Measurements from ENCODE around the gene PIK3R5. TPM values are rescaled to one million over a fixed set of nuclear protein-coding genes. Genes with fewer than 3 reads are reported as not detected.

The PIK3R5 gene
- total RNA-seq, 1 donor from 2014 or later: not detected

DNA sequence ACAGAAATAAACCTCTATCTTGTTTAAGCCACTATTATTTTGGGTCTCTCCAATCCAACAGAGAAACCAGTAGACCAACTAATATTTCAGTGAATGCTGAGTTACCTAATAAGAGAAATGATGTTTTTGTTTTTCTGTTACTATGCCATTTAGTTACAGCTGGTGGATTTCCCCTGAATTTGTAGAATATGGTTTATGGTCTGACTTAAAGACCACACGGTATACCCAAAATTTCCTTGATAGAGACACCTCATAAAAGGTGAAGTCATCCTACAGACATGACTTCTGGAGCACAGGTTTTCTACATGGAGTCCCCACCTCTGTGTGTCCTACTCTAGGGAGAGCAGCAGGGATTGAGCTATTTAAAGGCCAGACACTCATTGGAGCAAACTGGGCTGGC, 13.3 kb downstream of the PIK3R5 start:
- no peak for DNase-seq

DNA sequence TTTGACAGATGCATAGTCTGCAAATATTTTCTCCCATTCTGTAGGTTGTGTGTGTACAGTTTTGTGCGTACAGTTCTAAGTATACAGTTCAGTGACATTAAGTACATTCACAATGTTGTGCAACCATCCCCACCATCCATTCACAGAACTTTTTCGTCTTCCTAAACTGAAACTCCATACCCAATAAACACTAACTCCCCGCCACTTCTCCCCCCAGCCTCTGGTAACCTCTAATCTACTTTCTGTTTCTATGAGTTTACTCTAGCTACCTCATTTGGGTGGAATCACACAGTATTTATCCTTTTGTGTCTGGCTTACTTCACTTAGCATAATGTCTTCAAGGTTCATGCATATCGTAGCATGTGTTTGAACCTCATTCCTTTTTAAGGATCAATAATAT, 14.3 kb downstream of the PIK3R5 start:
- DNase-seq: no peak

GRCh38 chr17:8949061-8949661, 16.3 kb downstream of the PIK3R5 start:
- no peak for DNase-seq

GRCh38 chr17:8948462-8948861, 17.0 kb downstream of the PIK3R5 start:
- no peak for DNase-seq

DNA sequence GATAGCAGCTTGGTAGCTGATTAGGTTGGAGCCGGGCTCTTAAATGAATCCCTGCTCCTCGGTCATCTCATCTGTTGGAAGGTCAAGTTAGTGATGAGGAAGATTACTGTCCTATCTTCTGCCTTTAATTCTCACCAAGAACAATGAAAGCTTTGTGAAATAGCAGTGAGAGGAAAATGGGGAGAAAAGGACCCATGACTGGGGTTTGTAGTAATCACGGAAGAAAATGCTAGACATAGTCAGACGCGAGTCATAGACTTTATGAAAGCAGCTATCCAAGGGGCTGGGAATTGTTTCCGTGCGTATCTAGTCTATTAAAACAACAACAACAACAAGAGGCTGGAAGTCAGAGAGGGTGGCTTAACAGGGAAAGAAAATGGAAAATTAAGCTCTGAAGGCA, 18.3 kb downstream of the PIK3R5 start:
- DNase-seq: no peak

- DNase-seq: no peak
These were observed 19.0 kb downstream of the PIK3R5 start for GRCh38 chr17:8946476-8946875.

DNA sequence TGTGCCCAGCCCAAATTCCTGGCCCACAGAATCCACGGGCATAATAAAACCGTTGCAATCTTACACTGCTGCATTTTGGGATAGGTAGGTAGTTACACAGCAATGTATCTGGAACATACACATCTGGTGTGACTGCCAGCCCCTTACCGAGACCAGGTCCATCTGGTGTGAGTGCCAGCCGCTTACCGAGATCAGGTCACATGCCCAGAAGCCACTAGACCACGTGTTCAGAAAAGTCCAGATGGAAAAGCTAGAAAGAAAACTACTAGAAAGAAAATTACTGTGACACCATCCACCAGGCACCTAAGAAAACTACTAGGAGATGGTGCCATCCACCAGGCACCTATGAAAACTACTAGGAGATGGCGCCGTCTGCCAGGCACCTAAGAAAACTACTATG, 19.4 kb downstream of the PIK3R5 start:
- no peak for DNase-seq

GRCh38 chr17:8944748-8945147, 20.8 kb downstream of the PIK3R5 start:
- no peak for DNase-seq

DNA sequence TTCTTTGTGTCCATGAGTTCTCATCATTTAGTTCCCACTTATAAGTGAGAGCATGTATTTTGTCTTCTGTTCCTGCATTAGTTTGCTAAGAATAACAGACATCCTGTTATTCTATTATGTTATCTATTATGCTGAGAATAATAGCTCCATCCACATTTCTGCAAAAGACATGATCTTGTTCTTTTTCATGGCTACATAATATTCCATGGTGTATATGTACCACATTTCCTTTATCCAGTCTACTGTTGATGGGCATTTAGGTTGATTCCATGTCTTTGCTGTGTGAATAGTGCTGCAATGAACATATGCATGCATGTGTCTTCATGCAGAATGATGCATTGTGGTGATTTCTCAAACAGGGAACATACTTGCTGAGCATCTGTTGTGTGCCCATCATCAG, 21.4 kb downstream of the PIK3R5 start:
- no peak for DNase-seq

DNA sequence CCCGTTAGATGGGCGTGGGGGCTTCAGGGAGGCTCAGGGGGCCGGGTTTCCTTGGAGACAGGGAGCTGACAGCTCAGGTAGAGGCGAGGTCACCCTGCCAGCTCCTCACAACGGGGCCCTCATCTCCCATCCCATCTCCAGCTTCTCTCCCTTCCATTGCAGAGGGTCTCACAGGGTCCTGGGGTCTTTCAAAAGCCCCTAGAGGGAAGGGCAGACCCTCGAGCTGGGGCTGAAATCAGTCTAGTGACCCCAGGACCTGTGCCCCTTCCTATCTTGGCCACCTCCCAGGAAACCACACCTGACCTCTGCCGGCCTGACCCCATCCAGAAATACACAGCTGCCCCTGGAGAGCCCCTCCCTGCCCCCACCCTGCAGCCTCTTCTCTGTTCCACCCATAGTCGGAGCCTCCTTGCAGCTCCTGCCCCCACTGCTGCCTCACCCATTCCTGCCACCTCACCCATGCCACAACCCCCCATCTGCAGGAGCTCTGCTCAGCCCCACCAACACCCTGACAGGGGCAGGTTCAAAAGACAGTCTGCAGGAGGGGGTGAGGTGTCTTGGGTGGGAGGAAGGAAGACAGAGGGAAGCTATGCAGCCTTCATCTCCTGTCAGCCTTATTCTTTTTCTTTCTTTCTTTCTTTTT, 23.4 kb downstream of the PIK3R5 start:
- DNase-seq: no peak

GRCh38 chr17:8941520-8941919, 24.0 kb downstream of the PIK3R5 start:
- no peak for DNase-seq

DNA sequence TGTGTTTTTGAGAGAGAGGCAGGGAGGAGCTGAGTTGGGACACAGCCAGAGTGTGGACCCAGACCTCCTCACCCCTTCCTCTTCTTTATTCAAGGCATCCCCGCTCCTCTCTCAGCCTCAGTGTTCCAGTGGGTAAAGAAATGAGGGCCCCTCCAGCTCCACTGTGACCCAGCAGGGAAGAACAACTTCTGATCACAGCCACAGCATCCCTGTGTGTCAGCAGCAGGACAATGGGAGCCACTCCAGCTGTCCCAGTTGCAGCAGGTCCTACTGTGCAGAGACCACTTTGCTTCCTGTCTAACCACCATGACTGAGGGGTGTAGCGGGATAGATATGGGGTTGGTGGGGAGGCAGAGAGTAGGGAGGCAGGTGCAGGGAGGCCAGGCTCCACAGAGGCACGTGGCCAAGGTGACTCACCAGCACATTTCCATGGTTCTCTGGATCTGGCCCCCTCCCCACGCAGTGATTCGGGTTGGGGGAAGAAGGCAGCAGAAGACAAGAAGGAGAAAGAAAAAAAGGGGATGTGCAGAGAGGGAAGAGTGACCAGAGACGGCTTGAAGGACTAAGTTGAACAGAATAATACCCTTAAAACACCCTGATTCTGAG, 24.5 kb downstream of the PIK3R5 start:
- no peak for DNase-seq

GRCh38 chr17:8939496-8940334, 25.8 kb downstream of the PIK3R5 start:
- no peak for DNase-seq

GRCh38 chr17:8938933-8939332, 26.6 kb downstream of the PIK3R5 start:
- DNase-seq: no peak

GRCh38 chr17:8935191-8935590, 30.3 kb downstream of the PIK3R5 start:
- DNase-seq: no peak

DNA sequence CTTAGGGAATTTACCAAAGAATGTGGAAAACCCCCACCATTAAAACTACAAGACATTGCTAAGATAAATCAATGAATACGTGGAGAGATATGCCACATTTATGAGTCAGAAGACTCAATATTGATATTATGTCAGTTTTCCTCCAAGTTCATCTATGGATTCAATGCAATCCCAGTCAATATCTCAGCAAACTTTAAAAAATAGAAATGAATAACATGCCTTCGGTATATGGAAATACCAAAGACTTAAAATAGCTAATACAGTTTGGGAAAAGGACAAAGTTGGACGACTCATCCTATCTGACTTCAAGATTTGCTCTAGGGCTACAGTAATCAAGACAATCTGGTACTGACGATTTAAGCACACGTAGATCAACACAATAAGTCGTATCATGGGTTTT, 31.2 kb downstream of the PIK3R5 start:
- no peak for DNase-seq

GRCh38 chr17:8930649-8931048, 34.9 kb downstream of the PIK3R5 start:
- no peak for DNase-seq

- DNase-seq: no peak
These were observed 37.2 kb downstream of the PIK3R5 start for GRCh38 chr17:8928347-8928746.

DNA sequence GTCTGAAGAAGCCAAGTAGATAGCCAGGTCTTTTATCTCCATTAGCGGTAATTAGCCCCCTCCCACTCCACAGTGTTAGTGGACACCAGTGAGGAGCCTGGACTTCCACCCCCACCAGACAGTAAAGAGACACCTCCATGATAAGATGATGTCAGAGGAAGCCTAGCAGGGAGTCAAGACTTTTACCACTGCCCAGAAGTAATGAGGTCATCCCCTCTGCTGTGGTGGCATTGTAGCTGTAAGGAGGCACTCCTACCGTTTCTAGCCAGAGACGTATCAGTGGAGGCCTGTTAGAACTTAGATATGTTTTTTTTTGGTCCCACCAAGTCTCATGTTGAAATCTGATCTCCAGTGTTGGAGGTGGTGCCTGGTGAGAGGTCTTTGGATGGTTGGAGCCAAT, 38.1 kb downstream of the PIK3R5 start:
- DNase-seq: no peak

GRCh38 chr17:8925808-8926207, 39.7 kb downstream of the PIK3R5 start:
- no peak for DNase-seq

DNA sequence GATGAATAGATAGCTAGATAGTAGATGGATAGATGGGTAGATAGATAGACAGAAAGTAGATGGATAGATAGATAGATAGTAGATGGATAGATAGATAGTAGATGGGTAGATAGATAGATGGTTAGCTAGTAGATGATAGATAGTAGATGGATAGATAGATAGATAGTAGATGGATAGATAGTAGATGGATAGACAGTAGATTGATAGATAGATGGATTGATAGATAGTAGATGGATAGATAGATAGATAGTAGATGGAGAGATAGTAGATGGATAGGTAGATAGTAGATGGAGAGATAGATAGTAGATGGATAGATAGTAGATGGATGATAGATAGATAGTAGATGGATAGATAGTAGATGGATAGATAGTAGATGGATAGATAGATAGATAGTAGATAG, 40.4 kb downstream of the PIK3R5 start:
- no peak for DNase-seq

GRCh38 chr17:8924595-8924994, 40.9 kb downstream of the PIK3R5 start:
- no peak for DNase-seq

GRCh38 chr17:8923762-8924161, 41.7 kb downstream of the PIK3R5 start:
- no peak for DNase-seq

DNA sequence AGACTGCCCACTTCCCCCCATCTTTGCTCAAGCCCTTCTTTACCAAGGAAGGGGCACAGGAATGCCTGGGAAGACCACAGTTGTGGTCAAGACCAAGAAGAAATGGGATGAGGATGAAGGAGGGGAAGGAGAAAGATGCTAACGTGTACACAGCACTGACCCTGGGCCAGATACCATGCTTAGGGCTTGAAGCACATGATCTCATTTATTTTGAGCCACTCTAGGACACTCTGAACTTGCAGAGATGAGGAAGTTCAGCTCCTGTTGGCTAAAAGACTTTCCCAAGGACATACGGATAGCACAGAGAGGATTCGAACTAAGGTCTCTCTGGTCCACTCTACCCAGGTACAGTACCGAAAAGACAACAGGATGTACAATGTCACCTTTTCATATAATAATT, 42.6 kb downstream of the PIK3R5 start:
- no peak for DNase-seq
